ENCODE results near the gene HTRA3.

HTRA3 gene

DNA sequence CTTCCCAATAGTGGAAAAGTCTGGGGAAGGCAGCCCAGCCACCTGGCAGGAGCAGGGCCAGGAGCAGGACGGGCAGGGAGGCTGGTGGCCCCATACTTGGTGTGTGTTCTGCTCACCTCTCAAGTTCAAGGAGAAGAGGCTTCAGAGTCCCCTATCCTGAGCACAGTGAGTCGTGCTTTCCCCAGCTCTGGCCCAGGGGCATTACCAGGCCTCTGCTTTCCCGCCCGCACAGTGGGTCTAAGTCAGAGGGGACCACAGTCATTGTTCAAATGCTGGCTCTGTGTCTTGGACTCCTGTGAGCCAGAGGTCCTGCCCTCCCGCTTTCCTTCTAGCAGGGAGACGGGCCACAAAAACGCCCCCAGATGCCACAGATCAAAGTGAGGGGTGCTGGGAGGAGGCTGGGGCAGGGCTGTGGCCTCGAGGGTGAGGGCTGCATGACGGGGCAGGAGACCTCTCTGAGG lies 27.6 kb downstream of the HTRA3 start:
- no peak for DNase-seq

DNA sequence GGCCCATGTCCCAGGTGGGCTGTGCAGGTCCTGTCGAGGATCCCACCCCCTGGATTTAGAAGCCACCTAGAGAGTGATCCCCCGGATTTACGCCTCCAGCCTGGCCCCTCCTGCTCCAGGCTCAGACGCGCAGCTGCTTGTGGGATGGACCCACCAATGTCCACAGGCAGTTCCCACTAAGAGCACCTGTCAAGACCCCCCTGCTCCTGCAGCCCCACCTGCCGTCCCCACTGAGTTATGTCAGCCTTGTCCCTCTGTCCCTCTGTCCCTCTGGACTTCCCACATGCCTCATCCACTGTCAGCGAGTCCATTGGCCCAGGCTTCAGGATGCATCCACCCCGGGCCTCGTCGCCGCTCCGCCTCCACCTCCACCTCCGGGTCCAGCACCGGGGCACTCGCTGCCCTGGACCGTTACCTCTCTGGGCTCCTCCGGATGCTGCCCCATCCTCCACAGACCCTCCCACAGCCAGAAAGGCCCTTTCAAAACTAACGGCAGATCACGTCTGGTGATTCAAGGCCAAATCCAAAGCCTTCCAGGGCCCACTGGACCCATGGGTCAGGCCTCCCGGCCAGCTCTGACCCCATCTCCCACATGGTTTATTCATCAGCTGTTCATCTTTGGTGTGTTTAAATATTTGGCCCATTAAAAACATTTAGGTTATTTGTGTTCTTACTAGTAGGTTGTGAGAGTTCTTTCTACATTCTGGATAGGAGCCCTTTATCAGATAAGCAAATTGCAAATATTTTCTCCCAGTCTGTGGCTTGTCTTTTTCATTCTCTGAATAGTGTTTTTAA lies 28.3 kb downstream of the HTRA3 start:
- no peak for DNase-seq

DNA sequence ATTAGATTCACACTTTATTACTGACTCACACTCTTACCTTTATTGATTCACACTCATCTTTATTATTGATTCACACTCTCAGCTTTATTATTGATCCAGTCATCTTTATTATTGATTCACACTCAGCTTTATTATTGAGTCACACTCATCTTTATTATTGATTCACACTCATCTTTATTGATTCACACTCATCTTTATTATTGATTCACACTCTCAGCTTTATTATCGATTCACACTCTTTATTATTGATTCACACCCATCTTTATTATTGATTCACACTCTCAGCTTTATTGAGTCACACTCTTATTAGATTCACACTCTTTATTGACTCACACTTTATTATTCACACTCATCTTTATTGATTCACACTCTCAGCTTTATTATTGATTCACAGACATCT lies 31.3 kb downstream of the HTRA3 start:
- DNase-seq, result no peak

GRCh38 chr4:8301851-8302730 lies 32.5 kb downstream of the HTRA3 start:
- no peak for DNase-seq

- DNase-seq, result no peak
Measured at GRCh38 chr4:8303081-8303480, 33.5 kb downstream of the HTRA3 start.

- DNase-seq, result no peak
Measured at GRCh38 chr4:8303485-8304281, 34.1 kb downstream of the HTRA3 start.

GRCh38 chr4:8304827-8305695 lies 35.5 kb downstream of the HTRA3 start:
- DNase-seq, result no peak

DNA sequence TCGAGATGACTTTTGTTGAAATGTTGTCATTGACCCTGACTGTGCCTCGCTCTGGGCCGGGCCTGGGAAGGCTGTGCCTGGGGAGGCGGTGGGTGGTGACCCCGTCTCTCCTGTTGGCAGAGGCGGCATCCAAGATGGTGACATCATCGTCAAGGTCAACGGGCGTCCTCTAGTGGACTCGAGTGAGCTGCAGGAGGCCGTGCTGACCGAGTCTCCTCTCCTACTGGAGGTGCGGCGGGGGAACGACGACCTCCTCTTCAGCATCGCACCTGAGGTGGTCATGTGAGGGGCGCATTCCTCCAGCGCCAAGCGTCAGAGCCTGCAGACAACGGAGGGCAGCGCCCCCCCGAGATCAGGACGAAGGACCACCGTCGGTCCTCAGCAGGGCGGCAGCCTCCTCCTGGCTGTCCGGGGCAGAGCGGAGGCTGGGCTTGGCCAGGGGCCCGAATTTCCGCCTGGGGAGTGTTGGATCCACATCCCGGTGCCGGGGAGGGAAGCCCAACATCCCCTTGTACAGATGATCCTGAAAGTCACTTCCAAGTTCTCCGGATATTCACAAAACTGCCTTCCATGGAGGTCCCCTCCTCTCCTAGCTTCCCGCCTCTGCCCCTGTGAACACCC lies 36.4 kb downstream of the HTRA3 start:
- no peak for DNase-seq

- DNase-seq, result no peak
Measured at GRCh38 chr4:8306511-8307021, 37.0 kb downstream of the HTRA3 start.

- DNase-seq, result no peak
Measured at GRCh38 chr4:8307121-8307520, 37.6 kb downstream of the HTRA3 start.

GRCh38 chr4:8307714-8308113 lies 38.2 kb downstream of the HTRA3 start:
- DNase-seq, result no peak

DNA sequence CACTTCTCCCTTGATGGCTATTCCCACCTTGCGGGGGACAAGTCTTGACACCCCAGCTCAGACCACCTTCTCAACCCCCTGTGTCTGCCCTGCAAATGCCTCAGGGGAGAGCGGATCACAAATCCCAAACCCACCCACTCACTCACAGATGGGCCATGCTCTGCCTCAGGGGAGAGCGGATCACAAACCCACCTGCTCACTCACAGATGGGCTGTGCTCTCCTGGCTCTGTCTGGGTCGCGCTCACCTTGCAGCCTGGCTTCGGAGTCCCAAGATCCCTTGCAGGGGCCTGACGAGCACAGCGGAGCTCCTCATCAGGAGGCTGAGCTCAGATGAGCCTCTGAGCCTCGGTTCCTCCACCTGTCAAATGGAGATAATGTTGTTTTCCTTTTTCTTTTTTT lies 38.6 kb downstream of the HTRA3 start:
- no peak for DNase-seq

DNA sequence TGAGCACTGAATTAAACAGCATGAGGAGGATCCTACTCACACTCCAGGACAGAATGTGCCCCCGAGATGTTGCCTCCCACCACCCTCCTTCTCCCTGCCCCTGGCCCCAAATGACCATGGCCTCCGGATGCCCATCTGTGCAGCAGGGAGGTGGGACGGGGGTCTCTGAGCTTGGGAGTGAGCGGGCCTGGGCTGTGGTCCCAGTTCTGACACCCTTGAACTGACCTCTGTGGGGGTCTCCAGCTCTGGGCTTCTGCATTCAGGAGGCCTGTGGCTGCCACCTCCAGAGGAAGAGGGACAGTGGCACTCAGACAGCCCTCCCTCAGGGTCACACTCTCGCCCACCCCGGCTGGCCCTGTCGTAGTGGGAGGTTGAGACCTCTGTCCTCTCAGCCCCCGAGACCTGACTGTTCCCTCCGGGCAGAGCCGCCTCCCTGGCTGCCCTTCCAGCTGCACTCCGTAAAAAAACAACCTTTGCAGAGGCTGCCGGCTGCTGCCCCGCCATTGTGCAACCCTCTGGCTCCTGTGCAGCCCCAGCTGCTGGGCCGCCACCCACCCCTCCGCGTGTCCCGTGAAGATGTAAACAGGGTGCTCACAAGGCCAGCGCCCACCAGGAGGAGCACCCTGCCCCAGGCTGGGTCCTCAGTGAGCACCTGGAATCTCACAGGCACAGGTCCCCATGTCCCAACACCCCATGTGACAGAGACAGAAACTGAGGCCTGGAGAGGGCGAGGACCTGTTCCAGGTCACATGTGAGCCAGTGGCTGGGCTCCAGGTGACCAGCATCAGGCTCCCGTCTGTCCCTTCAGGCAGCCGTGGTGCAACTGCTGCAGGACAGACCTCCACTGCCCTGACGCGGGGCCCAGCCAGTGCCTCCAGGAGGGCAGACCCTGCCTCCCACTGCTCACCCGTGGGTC lies 39.6 kb downstream of the HTRA3 start:
- DNase-seq, result no peak

DNA sequence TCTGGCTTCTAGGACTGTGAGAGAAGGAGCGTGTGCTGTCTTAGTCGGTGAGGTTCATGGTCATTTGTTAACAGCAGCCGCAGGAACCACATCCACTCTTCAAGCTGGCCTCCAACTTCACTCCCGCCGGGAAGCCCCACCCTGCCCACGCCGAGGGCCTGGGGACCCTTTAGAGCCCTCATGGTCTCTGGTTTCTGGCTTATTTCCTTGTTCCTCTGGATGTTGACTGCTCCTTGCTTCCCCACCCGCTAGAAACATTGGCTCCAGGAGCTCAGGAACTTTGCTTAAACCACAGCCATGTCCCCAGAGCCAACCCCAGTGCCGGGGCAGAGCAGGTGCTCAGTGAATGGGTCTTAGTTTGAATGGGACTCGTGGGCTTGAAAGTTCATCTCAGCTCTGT lies 40.8 kb downstream of the HTRA3 start:
- DNase-seq, result no peak

DNA sequence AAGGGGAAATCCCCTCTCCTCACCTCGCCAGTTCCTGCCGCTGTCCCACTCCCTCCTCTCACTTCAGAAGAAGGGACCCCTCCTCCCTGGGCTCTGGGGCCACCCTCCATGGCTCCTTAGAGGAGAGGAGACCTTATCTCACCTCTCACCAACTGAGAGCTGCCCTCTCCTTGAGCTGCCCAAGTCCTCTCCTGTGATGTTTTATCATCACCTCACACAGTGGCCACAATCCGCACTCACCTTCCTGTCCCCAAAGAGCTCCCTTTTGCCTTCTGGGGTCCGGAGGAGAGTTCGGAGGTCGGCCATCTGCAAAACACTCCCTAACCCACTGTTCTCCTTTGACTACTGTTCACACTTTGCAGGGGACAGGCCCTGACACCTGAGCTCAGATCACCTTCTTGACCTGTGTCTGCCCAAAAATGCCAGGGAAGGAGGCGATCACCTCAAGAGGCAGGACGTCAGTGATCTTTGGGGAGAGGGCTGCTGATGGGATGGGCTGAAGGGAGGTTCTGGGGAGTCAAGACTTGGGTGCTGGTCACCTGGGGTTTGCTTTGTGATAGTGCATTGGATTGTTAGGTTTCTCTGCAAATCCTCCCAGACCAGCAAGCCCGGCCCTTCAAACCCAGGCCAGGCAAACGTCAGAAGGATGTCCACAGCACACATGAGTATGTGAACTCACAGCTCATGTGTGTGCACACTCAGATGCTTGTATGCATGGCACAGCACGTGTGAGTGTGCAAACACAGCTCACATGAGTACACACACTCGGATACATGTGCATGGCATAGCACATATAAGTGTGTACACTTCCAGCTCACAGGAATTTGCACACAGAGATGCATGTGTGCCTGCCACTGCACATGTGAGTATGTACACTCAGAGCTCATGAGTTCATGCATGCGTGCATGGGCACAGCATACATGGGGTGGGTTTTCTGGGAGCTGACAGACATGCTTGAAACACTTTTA lies 41.8 kb downstream of the HTRA3 start:
- DNase-seq, result no peak

DNA sequence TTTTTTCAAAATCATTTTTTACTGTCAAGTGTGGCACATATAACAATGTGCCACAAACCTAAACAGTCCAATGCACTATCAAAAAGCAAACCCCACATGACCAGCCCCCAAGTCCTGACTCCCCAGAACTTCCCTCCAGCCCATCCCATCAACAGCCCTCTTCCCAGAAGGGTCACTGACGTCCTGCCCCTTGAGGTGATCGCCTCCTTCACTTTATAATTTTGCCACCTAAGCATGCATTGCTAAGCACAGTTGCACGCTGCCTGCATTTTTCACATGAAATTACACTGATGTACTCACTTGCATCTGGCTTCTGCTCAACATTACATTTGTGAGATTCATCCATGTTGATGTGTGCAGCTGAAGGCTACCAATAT lies 42.5 kb downstream of the HTRA3 start:
- no peak for DNase-seq

DNA sequence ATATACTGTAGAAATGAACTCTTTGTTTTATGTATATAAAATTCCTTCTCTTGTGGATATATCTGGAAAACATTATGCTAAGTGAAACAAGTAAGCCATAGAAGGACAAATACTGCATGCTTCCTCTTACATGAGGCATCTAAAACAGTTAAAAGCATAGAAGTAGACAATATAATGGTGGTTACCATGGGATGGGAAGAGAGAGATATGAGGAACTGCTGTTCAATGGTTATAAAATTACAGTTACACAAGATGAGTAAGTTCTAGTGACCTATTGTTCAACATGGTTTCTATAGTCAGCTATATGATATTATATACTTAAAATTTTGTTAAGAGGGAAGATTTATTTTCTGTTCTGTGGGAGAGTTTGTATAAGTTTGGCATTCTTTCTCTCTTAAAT lies 43.4 kb downstream of the HTRA3 start:
- no peak for DNase-seq

DNA sequence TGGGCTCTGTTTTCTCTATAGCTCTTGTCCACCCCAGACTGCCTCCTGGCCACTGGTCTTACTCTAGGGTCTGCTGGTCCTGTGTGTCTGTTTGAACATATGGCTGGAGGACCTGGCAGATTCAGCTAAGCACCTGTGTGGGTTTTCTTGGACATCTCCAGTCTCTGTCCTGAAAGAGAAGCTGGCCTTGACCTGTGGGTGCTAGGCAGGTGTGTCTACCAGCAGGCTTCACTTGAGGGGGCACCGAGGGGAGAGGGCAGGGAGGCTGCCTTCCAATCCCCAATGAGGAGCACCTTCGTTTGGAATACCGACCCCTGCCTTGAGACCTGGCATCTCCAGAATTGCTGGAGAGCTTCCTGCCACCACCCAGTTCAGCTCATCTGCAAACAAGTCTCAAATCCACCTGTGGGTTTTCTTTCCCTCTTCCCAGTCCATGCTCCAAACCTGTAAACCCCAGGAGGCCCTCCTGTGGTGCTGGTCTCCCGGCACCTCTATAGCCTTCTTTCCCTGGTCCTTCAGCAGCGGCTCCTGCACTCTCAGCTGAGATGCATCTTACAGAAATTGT lies 45.2 kb downstream of the HTRA3 start:
- DNase-seq, result no peak

Data from stimulated activated CD4-positive, alpha-beta T cell treated with anti-CD3 and anti-CD28 coated beads, Interleukin-4, amount 100 ng/mL, for 1 hour (primary cell).